GM10266 (cell line): Measurements from ENCODE around the gene PLB1.

ENCODE experiments used
- DNase-seq: peaks from one replicate; pipeline ENCODE4 v3.0.0; 2012; ENCODE audit errors: extremely low spot score
- CTCF ChIP-seq: IDR thresholded peaks from 2 replicates; pipeline ENCODE4 v1.5.1; 2012; ENCODE audit warnings: mild to moderate bottlenecking, low read depth; ENCODE audit not compliant: control insufficient read depth, insufficient read depth; ENCODE audit errors: missing control alignments

Gene PLB1

GRCh38 chr2:28656937-28657615 is 161.2 kb downstream of the PLB1 start:
- no peak for DNase-seq
- TF ChIP-seq CTCF = no peak

DNA sequence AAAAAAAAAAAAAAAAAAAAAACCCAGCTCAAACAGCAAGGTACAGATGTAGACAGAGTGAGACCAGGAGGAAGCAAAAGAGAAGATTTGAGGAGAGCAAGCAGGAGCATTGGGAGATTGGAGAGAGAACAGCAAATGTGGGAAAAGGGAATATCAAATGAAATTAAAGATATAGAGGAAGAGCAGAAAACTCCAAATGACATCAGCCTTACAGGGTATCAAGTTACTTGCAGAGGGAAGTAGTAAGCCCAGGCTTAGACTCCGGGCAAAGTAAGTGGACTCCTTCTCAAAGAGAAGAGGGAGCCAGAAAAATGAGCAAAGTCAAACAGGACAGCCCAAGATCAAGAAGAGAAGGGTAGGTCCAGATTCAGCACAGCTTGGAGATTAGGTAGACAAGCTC is 162.5 kb downstream of the PLB1 start:
- DNase-seq = no peak
- no peak for TF ChIP-seq CTCF

DNA sequence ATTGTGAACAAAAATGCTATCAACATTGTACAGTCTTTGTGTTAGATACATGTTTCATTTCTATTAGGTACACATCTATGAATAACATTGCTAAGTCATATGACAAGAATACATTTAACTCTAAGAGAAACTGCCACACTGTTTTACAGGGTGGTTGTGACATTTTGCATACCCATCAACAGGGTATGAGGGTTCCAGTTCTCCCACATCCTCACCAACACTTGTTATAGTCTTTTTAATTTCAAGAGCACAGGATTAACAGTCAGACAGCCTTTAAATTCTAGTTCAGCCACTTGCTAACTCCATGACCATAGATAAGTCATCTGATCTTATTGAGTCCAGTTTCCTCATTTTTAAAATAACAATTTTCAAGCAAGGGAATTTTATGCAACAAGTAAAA is 163.3 kb downstream of the PLB1 start:
- DNase-seq = no peak
- no peak for TF ChIP-seq CTCF

DNA sequence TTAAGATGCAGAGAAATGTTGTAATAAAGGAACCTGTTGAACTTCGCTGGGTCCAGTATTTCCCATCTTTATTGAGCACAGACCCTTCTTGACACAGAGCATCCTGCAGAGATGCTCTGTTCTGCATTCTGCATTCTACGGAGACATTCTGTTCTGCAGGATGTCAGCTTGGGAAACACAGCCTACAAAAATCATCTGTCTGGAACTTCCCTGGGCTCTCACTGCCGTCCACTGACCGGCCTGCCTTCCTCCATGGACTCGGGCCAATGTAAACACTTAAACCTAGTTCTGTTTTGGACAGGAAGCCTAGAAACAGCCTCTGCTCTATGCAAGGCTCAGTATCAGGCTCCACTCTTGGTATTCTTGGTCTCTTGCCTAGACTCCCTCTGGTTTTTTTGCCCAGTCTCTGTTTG is 165.7 kb downstream of the PLB1 start:
- DNase-seq = no peak
- no peak for TF ChIP-seq CTCF

DNA sequence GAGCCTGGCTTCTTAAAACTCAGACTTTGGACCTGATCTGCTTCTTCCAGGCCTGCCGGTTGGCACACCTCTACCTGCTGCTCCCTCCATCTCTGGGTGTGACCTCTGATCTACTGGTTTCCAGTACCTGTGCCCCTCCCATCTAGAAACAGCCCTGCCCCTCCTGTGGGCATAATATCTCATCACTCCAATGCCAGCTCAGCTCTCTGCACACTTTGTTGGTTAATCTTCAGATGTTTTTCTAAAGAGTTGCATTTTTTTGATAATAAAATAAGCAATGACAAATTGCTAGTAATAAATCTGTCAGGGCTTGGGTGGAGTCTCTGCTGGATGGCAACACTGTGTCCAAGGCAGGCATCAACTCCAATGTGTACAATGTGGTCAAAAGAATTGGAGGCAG is 166.2 kb downstream of the PLB1 start:
- TF ChIP-seq CTCF = no peak
- no peak for DNase-seq

DNA sequence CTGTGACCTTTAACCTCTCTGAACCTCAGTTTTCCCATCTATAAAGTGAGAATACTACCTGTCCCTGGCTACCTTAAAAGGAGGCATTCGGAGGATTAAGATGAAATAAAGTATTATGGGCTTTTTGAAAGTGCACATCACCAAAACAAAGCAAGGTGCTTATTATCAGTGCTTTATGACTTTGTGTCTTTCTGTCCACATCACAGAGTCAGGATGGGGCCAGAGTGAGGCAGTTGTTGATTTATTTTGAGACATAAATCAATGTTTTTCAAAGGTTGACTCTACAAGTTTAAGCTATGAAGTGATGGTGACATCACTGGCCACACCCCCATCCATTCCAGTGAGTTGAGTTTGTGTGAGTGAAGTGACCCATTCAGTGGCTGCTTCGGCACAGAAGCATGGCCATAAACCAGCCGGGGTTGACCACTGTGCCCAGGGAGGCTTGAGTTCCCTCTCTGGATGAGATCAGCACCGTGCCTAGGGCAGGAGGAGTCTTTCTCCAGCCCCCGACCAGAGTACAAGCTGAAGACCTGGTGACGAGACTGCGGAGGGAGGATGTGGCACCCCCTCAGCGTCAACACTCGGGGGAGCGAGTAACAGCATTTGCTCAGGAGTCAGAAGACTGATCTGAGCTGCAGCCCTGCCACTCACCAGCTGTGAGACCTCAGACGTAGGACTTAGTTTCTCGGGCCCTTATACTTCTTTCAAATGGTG is 166.8 kb downstream of the PLB1 start:
- no peak for TF ChIP-seq CTCF
- DNase-seq = no peak

DNA sequence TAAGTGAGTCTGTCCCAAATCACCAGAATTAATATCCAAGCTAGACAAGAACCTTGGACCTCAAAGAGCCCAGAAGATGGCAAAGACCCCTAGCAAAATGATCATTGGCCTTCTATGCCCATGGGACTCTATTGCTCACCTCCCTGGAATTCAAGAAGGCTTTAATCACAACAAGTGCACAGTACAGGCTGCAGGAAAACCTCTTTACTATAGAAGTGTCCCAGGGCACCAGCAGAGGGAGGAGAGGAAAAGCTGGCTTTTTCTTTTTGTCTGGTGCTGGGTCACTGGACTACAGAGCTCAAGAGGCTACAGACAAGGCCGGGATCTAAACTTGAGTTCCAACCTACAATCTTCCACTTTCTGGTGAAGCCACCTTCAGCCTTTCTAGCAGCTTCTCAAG is 167.5 kb downstream of the PLB1 start:
- TF ChIP-seq CTCF = no peak

More for the DNA sequence above, 167.5 kb downstream of the PLB1 start:
- DNase-seq = no peak
